GM21786 (cell line): Measurements from ENCODE around the gene SORCS2.

Experiments used
- ATAC-seq: cut with Tn5 transposase; IDR thresholded peaks from one replicate; pipeline ENCODE4 v1.9.1; 2021; ENCODE audit not compliant: unreplicated experiment

The SORCS2 gene

DNA sequence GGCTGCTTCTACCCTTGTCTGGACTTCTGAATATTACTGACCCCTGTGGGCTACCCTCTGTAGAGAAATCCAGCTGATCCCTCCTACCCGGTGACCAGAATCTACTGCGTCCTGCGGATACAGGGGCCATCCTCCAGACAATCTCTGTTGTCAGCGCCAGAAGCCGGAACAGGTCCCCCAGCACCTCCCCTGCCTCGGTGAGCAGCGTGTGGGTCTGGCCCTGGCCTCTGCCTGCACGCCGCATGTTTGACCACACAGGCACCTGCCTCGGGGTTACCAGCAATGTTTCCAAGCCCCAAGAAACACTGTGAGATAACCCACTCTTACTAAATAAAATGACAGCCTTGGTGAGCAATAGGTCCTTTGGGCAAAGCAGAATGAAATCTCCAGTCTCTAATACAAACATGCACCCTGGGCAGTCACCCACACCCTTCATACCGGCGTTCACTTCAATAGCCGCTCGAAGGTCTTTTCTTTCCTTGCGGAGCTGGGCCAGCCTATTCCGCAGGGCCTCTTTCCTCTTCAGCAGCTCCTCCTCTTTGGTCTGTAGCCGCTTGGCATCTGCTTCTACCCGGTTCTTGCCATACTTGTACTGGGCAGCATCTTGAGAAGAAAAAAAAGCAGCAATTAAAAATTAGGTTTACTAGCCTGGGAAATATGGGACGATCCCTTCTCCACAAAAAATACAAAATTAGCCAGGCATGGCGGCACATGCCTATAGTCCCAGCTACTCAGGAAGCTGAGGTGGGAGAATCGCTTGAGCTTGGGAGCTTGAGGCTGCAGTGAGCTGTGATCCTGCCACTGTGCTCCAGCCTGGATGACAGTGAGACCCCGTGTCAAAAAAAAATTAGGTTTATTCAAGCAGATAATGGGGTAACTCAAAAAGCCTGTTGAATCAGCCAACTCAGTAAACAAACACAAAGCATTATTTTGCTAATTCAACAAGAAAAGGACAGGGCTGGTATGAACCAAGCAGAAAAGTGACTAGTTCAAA, 582.3 kb downstream of the SORCS2 start:
- no peak for ATAC-seq

GRCh38 chr4:7775396-7775795, 583.1 kb downstream of the SORCS2 start:
- ATAC-seq: no peak

DNA sequence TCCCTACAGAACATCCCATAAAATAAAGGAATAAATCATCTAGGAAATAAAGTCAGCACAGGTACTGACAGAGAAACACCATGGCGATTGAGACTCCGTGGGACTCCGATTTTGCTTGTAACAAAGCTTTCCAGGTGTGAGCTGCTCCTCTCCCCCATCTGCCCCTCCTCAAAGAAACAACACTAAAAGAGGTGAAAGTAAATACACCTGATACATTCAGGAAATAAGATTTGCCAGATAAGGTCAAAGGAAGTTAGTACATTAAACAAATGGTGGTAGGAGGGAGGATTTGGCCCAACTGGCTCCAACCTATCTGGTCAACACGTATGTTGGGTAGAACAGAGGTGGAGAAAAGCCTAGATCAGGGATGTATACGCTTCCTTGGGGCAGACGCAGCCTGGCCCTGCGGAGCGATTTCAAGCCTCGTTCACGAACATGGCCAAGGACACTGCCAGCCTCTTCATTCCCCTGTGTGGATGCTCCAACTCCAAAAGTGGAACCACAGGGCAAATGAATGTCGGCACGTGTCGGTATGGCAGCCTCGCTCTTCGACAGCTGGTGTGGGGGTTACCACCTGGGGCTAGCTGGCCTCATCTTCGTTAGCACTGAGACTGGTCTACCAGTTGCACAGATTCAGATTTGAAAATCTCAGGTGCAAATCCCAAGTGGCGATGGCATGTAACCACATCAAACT, 584.8 kb downstream of the SORCS2 start:
- no peak for ATAC-seq

- no peak for ATAC-seq
These were observed 585.7 kb downstream of the SORCS2 start for GRCh38 chr4:7777871-7778509.

- no peak for ATAC-seq
These were observed 586.4 kb downstream of the SORCS2 start for GRCh38 chr4:7778510-7779431.

DNA sequence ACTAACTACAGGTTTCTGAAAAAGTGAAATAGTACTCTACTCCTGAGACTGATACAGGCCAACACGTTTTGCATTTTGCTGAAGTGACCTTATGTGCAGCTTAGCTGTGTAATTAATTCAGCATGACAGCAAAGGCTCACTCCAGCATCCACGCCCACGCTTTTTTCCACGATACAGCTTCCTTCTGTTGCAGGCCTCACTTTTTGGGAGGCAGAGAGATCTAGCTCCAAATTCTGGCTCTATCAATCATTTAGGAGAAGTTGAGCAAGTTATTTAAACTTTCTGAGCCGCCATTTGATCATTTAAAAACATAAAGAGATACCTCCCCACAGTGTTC, 587.1 kb downstream of the SORCS2 start:
- ATAC-seq: no peak

DNA sequence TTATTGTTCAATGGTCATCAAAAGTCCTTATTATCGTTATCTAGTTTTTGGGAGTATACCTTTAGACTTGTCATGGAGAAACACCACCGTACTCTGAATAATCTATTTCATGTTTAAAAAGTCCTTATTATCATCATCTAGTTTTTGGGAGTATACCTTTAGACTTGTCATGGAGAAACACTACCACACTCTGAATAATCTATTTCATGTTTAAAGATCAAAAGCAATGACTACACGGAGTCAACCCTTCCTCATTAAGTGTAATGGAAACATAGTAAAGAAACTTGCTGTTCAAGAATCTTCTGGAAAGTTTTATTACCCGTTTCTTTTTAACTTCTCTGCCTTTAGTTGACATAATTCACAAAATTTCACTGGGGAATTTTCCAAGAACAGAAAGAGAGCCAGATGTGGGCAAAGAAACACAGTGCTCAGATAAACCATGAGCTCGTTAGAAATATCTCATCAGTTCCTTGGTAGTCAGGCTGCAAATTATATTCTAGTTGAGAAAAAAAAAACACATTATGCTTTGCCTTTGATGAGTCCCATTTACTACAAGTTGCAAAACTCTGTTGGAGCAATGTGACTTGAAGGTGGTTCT, 588.5 kb downstream of the SORCS2 start:
- no peak for ATAC-seq

DNA sequence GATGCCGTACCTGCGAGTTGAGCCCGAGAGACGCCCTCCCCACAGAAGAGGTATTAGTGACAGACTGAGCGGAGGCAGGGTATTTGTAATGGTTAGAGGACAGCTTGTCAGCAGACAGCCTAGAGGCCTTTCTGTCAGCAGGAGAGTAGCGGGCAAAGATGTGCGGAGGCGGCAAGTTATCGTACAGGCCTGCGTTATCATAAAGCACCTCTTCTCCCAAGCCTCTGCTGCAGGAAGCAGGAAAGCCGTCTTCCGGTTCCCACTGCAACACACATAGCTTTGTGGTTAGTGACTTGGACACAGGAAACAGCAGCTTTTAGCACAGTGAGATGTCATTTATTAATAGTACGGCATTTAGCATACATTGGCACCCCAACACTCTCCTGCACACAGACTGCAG, 589.0 kb downstream of the SORCS2 start:
- ATAC-seq: no peak

- ATAC-seq: no peak
These were observed 589.7 kb downstream of the SORCS2 start for GRCh38 chr4:7781993-7782392.

GRCh38 chr4:7782783-7783182, 590.4 kb downstream of the SORCS2 start:
- no peak for ATAC-seq

- ATAC-seq: no peak
These were observed 591.2 kb downstream of the SORCS2 start for GRCh38 chr4:7783541-7783940.

- no peak for ATAC-seq
These were observed 592.0 kb downstream of the SORCS2 start for GRCh38 chr4:7784131-7784870.

DNA sequence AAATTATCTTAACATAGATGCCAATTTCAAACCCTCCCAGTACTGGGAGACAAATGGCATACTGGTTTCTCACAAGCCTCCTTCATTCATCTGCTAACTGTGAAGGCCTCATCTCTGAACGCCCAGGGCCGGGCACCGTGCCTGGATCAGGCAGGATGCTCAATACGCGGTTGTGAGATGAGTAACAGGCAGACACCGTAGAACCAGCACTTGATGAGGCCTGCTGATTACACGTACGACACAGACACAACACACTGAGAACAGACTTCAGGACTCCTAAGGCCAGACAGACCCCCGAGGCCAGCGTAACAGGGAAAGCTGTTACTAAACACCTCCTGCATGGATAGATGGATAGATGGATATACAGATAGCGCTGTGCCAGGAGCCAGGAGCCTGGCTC, 592.7 kb downstream of the SORCS2 start:
- no peak for ATAC-seq

DNA sequence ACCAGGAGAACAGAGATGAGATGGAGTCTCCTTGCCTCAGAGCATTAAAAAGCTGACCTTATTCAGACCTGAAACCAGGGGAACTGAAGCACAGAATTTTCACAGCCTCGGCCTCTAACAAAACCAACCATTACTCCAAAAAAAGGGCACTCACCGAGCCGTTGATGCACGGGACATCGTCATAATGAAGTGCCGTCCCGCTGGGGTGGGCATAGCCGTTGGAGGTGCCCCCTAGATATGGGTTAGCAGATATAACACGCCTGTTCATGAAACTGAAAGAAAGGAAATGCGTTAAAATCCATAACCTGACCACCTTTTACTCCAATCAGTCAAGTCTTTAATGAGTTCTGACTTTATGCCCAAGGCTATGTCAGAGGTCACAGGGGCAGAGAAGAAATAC, 593.7 kb downstream of the SORCS2 start:
- no peak for ATAC-seq

DNA sequence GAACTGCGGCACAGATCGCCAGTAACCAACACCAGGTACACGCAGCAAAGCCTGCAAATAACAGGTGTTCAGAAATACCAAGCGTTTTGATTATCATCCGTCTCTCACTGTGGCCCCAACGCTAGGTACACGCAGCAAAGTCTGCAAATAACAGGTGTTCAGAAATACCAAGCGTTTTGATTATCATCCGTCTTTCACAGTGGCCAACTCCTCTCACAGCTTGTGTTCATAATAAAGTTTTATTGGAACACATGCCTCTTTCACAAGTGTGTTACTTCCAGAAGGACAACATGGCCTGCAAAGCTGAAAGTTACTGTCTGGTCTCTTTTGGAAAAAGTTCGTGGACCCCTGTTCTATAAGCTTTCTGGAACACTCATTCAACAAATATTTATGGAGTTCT, 594.2 kb downstream of the SORCS2 start:
- ATAC-seq: no peak

GRCh38 chr4:7787067-7787466, 594.7 kb downstream of the SORCS2 start:
- no peak for ATAC-seq

DNA sequence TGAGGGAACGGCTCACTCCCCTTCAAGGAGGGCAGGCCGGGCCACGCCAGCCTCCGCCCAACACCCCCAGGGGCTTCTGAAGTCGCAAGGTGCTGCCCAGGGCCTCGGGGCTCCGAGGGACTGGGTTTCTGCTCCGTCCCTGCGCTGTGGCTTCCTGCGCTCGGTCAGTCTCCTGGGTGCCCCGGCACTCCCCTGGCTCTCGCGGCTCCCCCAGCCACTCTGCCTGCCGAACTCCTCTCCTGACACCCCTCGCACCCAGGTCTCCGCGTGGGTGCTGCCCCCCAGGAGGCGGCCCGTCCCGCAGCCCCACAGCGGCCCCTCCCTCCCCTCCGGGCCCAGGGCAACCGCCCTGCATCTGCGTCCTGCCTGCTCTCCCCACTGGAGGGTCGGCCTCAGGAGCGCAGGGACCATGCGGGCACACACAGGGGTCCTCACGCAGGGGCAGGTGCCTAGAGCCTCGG, 595.4 kb downstream of the SORCS2 start:
- no peak for ATAC-seq

DNA sequence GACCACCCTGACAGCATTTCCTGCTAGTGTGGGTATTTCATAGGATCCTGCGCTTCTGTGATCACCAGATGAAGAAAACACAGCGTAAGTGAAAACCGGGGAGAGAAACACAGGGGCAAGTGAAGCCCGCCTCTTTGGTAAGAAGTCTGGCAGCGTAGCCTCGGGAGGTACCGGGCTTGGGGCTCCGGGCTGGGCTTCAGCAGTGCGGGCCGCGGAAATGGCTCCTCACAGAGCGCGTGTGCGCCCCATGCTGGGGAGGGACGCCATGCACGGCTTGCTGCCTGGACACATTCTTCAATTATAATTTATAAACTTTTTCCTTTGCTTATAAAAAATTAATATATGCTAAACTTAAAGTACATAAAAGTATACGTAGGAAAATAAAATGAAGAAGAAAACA, 595.9 kb downstream of the SORCS2 start:
- no peak for ATAC-seq

DNA sequence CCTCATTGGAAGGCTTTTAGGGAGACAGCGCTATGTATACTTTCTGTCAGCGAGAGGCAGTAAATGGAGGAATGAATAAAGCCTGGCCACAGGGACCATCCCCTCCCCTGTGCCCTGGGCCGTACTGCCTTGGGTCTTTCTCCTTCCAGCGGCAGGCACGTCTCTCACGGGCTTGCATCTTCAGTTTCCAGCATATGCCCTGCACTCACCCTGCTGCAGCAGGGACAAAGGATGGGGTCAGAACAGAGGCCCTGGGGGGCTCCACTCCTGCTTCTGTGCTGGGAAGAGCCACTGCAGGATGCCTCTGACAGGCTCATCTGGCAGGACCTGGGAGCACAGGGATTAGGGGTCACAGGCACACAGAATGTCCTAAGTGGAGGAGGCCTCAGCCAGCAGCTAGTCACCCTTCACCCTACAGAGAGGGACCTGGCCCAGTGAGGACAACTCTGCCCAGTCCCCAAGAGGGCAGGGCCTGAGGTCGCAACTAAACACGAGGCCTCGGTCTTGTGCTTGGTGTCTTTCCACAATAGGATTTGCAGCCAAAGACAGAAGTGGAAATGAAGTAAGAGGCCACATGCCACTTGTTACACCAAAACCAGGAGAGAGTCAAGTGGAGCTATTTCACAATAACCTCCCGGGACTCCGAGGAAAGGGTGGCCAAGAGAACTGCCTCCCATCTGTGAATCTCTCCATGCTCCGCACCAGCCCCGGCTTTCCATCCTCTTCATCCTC, 596.5 kb downstream of the SORCS2 start:
- ATAC-seq: no peak
